Osteoblast (primary cell): ENCODE results near the gene DUSP12. TPM values are rescaled to one million over a fixed set of nuclear protein-coding genes. Genes with fewer than 3 reads are reported as not detected.
A peak's percentile ranks its signal among the peaks of the same experiment; 100 is the strongest.

Source experiments
- DNase-seq: peaks from one replicate; pipeline ENCODE4 v3.0.0; 2011; ENCODE audit warnings: low spot score, mixed read lengths; ENCODE audit not compliant: insufficient read length; ENCODE audit errors: missing footprints
- H2AFZ ChIP-seq: 2 replicates; pipeline ENCODE4 v1.6.0; 2011; ENCODE audit warnings: mild to moderate bottlenecking, low read length
- H3K27ac ChIP-seq: 2 replicates; pipeline ENCODE4 v1.5.1; 2011; ENCODE audit warnings: mild to moderate bottlenecking, low read depth, low read length, moderate library complexity
- H3K27me3 ChIP-seq: 2 replicates; pipeline ENCODE4 v1.6.0; 2012; ENCODE audit warnings: mild to moderate bottlenecking, control low read depth, inconsistent platforms, low read length, moderate library complexity; ENCODE audit not compliant: insufficient read depth
- H3K36me3 ChIP-seq: 2 replicates; pipeline ENCODE4 v1.5.1; 2011; ENCODE audit warnings: mild to moderate bottlenecking, low read length, control low read depth, moderate library complexity; ENCODE audit not compliant: insufficient read depth
- H3K4me1 ChIP-seq: 2 replicates; pipeline ENCODE4 v1.5.1; 2011; ENCODE audit warnings: mild to moderate bottlenecking, low read length, control low read depth, moderate library complexity; ENCODE audit not compliant: insufficient read depth
- H3K4me2 ChIP-seq: 2 replicates; pipeline ENCODE4 v1.6.0; 2011; ENCODE audit warnings: mild to moderate bottlenecking, low read length; ENCODE audit not compliant: insufficient read depth
- H3K4me3 ChIP-seq: fragments of 200-600 bp; sonication (generic); 3 replicates; pipeline ENCODE4 v1.5.1; 2012; ENCODE audit warnings: mild to moderate bottlenecking, low read length, inconsistent platforms; ENCODE audit not compliant: insufficient read depth
- H3K79me2 ChIP-seq: 2 replicates; pipeline ENCODE4 v1.6.0; 2012; ENCODE audit warnings: mild to moderate bottlenecking, low read length, control low read depth, inconsistent platforms; ENCODE audit not compliant: insufficient read depth
- H3K9me3 ChIP-seq: 2 replicates; pipeline ENCODE4 v1.5.1; 2011; ENCODE audit warnings: low read depth, low read length, control low read depth
- H4K20me1 ChIP-seq: 2 replicates; pipeline ENCODE4 v1.6.0; 2012; ENCODE audit warnings: mild to moderate bottlenecking, low read length, control low read depth; ENCODE audit not compliant: insufficient read depth
- total RNA-seq: library from RNA; depleted of rRNA; stranded (reverse); fragments of >200 nt; gene quantifications from 2 replicates; pipeline ENCODE4 v1.2.3, GENCODE V29; 2012
- TF ChIP-seq, protein P1 (sequence below): IDR thresholded peaks from 2 replicates; pipeline ENCODE4 v1.5.1; 2011; ENCODE audit warnings: mild to moderate bottlenecking, low read depth, low read length, moderate library complexity; ENCODE audit errors: extremely low read depth

The DUSP12 gene
- total RNA-seq, 1 donor = 20.6 TPM

DNA sequence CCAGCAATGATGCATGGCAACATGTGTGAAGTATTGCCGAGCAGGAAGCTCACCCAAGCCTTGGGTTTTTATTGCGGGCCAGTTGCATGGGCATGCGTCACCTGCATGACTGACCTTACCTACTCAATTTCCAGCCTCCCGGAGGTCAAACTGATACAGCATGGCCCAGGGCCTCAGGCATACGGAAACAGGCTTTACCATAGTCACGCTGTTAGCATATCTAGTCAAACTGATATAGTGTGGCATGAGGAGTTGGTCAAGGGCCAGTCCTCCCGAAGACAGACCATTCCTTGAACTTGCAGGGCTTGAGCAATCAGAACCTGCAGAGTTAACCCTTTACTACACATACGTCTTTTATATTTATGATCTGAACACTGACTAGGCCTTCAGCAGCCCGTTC, 6.4 kb upstream of the DUSP12 start:
- Histone ChIP-seq H3K4me1 (peaks cover 6% of the 10 kb centered on the region), H3K4me2 (no peak overlapping the region), H3K27ac (no peak overlapping the region), H3K9me3 (no peaks in the 10 kb centered on the region), H3K4me3 (no peak overlapping the region), H4K20me1 (no peaks in the 10 kb centered on the region), H3K27me3 (no peaks in the 10 kb centered on the region), H3K36me3 (no peaks in the 10 kb centered on the region), H3K79me2 (no peaks in the 10 kb centered on the region), H2AFZ (no peak overlapping the region)
- DNase-seq = no peak
- TF ChIP-seq, protein P1, sequence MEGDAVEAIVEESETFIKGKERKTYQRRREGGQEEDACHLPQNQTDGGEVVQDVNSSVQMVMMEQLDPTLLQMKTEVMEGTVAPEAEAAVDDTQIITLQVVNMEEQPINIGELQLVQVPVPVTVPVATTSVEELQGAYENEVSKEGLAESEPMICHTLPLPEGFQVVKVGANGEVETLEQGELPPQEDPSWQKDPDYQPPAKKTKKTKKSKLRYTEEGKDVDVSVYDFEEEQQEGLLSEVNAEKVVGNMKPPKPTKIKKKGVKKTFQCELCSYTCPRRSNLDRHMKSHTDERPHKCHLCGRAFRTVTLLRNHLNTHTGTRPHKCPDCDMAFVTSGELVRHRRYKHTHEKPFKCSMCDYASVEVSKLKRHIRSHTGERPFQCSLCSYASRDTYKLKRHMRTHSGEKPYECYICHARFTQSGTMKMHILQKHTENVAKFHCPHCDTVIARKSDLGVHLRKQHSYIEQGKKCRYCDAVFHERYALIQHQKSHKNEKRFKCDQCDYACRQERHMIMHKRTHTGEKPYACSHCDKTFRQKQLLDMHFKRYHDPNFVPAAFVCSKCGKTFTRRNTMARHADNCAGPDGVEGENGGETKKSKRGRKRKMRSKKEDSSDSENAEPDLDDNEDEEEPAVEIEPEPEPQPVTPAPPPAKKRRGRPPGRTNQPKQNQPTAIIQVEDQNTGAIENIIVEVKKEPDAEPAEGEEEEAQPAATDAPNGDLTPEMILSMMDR = no peak

DNA sequence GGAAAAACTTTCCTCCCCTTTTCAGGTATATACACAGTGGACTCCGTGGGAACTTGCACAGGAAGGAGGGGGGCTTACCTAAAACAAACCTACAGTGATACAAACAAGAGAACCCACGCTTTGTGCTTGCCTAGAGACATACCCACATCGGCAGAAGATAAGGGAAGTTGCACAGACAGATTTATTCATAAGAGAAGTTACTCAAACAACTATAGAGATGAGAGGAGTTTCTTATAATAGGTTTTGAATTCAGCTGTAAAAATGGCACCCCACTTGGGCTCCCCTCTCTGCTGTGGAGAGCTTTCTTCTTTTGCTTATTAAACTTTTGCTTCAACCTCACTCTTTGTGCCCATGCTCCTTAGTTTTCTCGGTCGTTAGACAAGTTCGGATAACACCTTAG, 1.8 kb upstream of the DUSP12 start:
- H3K27me3 ChIP-seq = no peaks in the 10 kb centered on the region
- H3K4me1 ChIP-seq = peaks cover 16% of the 10 kb centered on the region
- TF ChIP-seq, protein P1 = no peak
- H3K79me2 ChIP-seq = peaks cover 20% of the 10 kb centered on the region
- DNase-seq = no peak
- H3K4me3 ChIP-seq = no peak overlapping the region
- H3K4me2 ChIP-seq = no peak overlapping the region
- peaks cover 11% of the 10 kb centered on the region for H3K36me3 ChIP-seq
- no peaks in the 10 kb centered on the region for H3K9me3 ChIP-seq
- no peak overlapping the region for H3K27ac ChIP-seq
- H4K20me1 ChIP-seq = peaks cover 12% of the 10 kb centered on the region
- no peak overlapping the region for H2AFZ ChIP-seq

DNA sequence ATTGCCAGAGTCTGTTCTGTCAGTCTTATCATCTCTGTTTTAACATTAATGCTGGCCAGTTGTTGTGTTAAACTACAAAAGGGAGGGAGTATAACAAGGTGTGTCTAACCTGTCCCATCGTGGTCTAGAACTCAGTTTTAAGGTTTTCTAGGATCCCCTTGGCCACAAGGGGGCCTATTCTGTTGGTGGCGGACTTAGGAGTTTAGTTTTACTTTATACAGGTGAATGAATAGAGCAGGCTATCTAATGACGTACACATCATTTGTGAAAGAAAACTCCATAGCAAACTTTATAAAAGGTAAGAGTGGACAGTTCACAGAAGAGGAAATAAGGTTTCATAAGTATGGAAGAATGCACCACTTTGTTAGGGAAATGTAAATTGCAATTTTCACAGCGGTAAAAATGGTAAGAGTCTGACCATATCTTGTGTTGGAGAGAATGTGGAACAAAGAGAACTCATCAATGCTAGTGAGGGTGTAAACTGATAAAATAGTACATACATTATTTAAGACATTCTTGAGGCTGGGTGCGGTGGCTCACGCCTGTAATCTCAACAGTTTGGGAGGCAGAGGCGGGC, 14.0 kb downstream of the DUSP12 start:
- no peaks in the 10 kb centered on the region for H4K20me1 ChIP-seq
- TF ChIP-seq, protein P1 = peak; percentile 63
- H3K4me3 ChIP-seq = no peak overlapping the region
- no peak overlapping the region for H2AFZ ChIP-seq
- H3K27me3 ChIP-seq = no peaks in the 10 kb centered on the region
- peaks cover 2% of the 10 kb centered on the region for H3K36me3 ChIP-seq
- H3K9me3 ChIP-seq = no peaks in the 10 kb centered on the region
- no peak overlapping the region for H3K27ac ChIP-seq
- no peak overlapping the region for H3K4me2 ChIP-seq
- H3K4me1 ChIP-seq = peaks cover 8% of the 10 kb centered on the region
- peaks cover 25% of the 10 kb centered on the region for H3K79me2 ChIP-seq
- no peak for DNase-seq

DNA sequence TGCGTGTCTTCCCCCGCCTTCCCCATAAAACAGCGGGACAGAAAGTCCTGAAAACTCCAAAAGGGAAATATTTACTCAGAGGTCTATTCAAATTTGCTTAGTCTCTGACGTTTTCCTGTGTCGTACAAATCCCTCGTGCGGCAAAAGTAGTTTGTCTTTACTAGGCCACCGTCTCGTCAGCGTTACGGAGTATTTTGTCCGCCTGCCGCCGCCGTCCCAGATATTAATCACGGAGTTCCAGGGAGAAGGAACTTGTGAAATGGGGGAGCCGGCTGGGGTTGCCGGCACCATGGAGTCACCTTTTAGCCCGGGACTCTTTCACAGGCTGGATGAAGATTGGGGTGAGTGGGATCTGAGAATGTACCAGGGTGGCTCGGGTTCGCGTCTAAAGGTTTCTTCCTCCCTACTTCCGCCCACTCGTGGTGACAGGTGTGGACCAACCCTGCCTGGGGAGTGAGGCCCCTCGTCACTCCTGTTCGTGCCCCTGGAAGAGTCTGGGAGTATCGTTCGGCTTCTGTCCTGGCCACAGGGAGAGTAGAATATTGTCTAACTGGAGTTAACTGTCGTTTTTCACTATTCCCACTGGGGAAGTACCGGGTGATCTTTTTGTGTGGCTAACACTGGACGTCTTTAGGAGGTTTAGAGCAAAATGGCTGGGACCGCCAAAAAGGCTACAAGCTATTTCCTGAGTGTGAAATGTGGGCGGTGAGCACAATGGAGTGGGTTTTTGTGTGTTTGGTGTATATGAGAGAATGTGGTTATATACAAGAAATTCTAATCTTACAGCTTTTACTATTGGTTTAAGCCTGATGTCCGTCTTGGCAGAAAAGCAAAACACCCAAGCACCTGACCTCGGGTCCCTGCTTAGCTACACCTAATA, 16.8 kb downstream of the DUSP12 start, which contains the start of gene ATF6:
TSS of gene ATF6 (plus strand) at position 219 of the 880 bp plus-strand sequence. CDS start at position 260, 41 bp downstream.
- Histone ChIP-seq H3K27ac (peak within 1 kb of the TSS; percentile 98), H3K4me1 (peaks cover 8% of the 10 kb centered on the region), H3K9me3 (no peaks in the 10 kb centered on the region), H3K27me3 (no peaks in the 10 kb centered on the region), H2AFZ (peak within 1 kb of the TSS; percentile 95), H3K4me2 (peak within 1 kb of the TSS; percentile 95), H3K79me2 (peaks cover 50% of the 10 kb centered on the region), H3K4me3 (peak within 1 kb of the TSS; percentile 85), H4K20me1 (peaks cover 4% of the 10 kb centered on the region), H3K36me3 (no peaks in the 10 kb centered on the region)
- DNase-seq = peak; percentile 85
- TF ChIP-seq, protein P1 = no peak
